ENCODE data around the gene STARD13.
"Not testable (repeated sequence)": the region's sequence is repeated elsewhere in the genome, so short reads cannot be mapped to it uniquely, and the experiment has no call there.

DNA sequence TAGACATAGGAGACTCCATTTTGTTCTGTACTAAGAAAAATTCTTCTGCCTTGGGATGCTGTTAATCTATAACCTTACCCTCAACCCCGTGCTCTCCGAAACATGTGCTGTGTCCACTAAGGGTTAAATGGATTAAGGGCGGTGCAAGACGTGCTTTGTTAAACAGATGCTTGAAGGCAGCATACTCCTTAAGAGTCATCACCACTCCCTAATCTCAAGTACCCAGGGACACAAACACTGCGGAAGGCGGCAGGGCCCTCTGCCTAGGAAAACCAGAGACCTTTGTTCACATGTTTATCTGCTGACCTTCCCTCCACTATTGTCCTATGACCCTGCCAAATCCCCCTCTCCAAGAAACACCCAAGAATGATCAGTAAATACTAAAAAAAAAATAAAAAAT is 43.2 kb downstream of the STARD13 start:
- TF ChIP-seq YY1 (IDR thresholded peaks at IDR 0.05; ENCODE audit: insufficient read depth, insufficient read length); ZNF274 (IDR thresholded peaks at IDR 0.05; ENCODE audit: low read depth, low read length): not testable (repeated sequence)

All from NT2/D1 (cell line).